OCI-M1 (cell line): ENCODE measurements around the gene FANCI.

Experiments
- DNase-seq: peaks from one replicate; lab custom pipeline; 2025; lab: John Stamatoyannopoulos, UW

The FANCI gene

GRCh38 chr15:89243691-89244573 is at the start of gene FANCI:
Gene FANCI (plus strand): TSS chr15:89243979. CDS start chr15:89247648, 3,669 bp downstream.
- peak; percentile 97 for DNase-seq

GRCh38 chr15:89194608-89195007 is 49.2 kb upstream of the FANCI start:
- DNase-seq = no peak

- no peak for DNase-seq
Measured at GRCh38 chr15:89195836-89196235, 47.9 kb upstream of the FANCI start.

- DNase-seq = no peak
Measured at GRCh38 chr15:89196241-89196640, 47.5 kb upstream of the FANCI start.

GRCh38 chr15:89196994-89197393 is 46.8 kb upstream of the FANCI start:
- no peak for DNase-seq

- DNase-seq = no peak
Measured at GRCh38 chr15:89197503-89197971, 46.2 kb upstream of the FANCI start.

- DNase-seq = no peak
Measured at GRCh38 chr15:89198196-89198595, 45.6 kb upstream of the FANCI start.

GRCh38 chr15:89198934-89199333 is 44.8 kb upstream of the FANCI start:
- DNase-seq = no peak

- no peak for DNase-seq
Measured at GRCh38 chr15:89199746-89200145, 44.0 kb upstream of the FANCI start.

- DNase-seq = no peak
Measured at GRCh38 chr15:89200182-89200581, 43.6 kb upstream of the FANCI start.

- no peak for DNase-seq
Measured at GRCh38 chr15:89201465-89202005, 42.2 kb upstream of the FANCI start.

- no peak for DNase-seq
Measured at GRCh38 chr15:89203705-89204273, 40.0 kb upstream of the FANCI start.

- no peak for DNase-seq
Measured at GRCh38 chr15:89205991-89206585, 37.7 kb upstream of the FANCI start.

GRCh38 chr15:89206908-89207331 is 36.9 kb upstream of the FANCI start:
- DNase-seq = peak; percentile 81

- no peak for DNase-seq
Measured at GRCh38 chr15:89208256-89208655, 35.5 kb upstream of the FANCI start.

GRCh38 chr15:89209057-89209456 is 34.7 kb upstream of the FANCI start:
- no peak for DNase-seq

- DNase-seq = no peak
Measured at GRCh38 chr15:89211678-89212170, 32.1 kb upstream of the FANCI start.

GRCh38 chr15:89215627-89216026 is 28.2 kb upstream of the FANCI start:
- DNase-seq = no peak

- no peak for DNase-seq
Measured at GRCh38 chr15:89217031-89217430, 26.7 kb upstream of the FANCI start.

GRCh38 chr15:89217686-89218376 is 25.9 kb upstream of the FANCI start:
- DNase-seq = no peak

GRCh38 chr15:89218531-89218930 is 25.2 kb upstream of the FANCI start:
- DNase-seq = no peak

GRCh38 chr15:89221543-89221942 is 22.2 kb upstream of the FANCI start, which contains the start of gene RLBP1:
Gene RLBP1 (minus strand): TSS chr15:89221579. CDS start chr15:89218975, 2,604 bp downstream.
- DNase-seq = no peak
